Esophagus (tissue), 2 donors: ENCODE results near the gene TIGD6. TPM values are rescaled to one million over a fixed set of nuclear protein-coding genes. Genes with fewer than 3 reads are reported as not detected.
A peak's percentile ranks its signal among the peaks of the same experiment; 100 is the strongest.

ENCODE experiments used
- H3K27ac ChIP-seq, 2 donors: one replicate each; pipeline ENCODE4 v1.5.1; 2013; ENCODE audit warnings: low read depth in 2 of 2, mild to moderate bottlenecking in 2 of 2, inconsistent platforms in 1 of 2, low read length in 1 of 2, moderate library complexity in 1 of 2
- H3K27me3 ChIP-seq, 2 donors: one replicate each; pipeline ENCODE4 v1.6.1; 2013; ENCODE audit warnings: low read length in 2 of 2, control low read depth in 1 of 2, mild to moderate bottlenecking in 1 of 2; ENCODE audit not compliant: insufficient read depth in 2 of 2, control insufficient read depth in 1 of 2
- H3K36me3 ChIP-seq, 2 donors: one replicate each; pipeline ENCODE4 v1.6.1; 2013; ENCODE audit warnings: low read length in 1 of 2; ENCODE audit not compliant: control insufficient read depth in 2 of 2, insufficient read depth in 2 of 2
- H3K4me1 ChIP-seq, 2 donors: one replicate each; pipeline ENCODE4 v1.6.1; 2013; ENCODE audit warnings: low read length in 1 of 2; ENCODE audit not compliant: control insufficient read depth in 2 of 2, insufficient read depth in 2 of 2
- H3K4me3 ChIP-seq, 2 donors: one replicate each; pipeline ENCODE4 v1.5.1; 2013; ENCODE audit warnings: low read length in 2 of 2, mild to moderate bottlenecking in 2 of 2, low read depth in 1 of 2, moderate library complexity in 1 of 2
- H3K9me3 ChIP-seq, 2 donors: one replicate each; pipeline ENCODE4 v1.6.1; 2013; ENCODE audit warnings: mild to moderate bottlenecking in 2 of 2, low read depth in 1 of 2, low read length in 1 of 2, moderate library complexity in 1 of 2; ENCODE audit not compliant: control insufficient read depth in 2 of 2, insufficient read depth in 1 of 2
- WGBS, 2 donors: extraction: QIAGEN DNeasy Blood & Tissue Kit; methylation state at CpG; one replicate each; pipeline ENCODE4 v1.1.7; 2013; 5-methylcytosine and 5-hydroxymethylcytosine counted together
- polyA plus RNA-seq, 2 donors: library from polyadenylated mRNA; stranded (reverse); fragments of 200-250 nt; gene quantifications; one replicate each; pipeline ENCODE4 v1.2.3, GENCODE V29; 2013
- donor health status: healthy with polysubstance abuse.
- donor health status: Bipolar disorder and iron deficiency.

Gene TIGD6
- polyA plus RNA-seq, 2 donors, result 2.1 to 2.5 TPM

- Histone ChIP-seq H3K27ac (no peak overlapping the region), H3K4me1 (peaks cover 0 to 2% of the 10 kb centered on the region in 2 donors), H3K9me3 (no peaks in the 10 kb centered on the region), H3K27me3 (no peaks in the 10 kb centered on the region), H3K36me3 (peaks cover 10 to 13% of the 10 kb centered on the region in 2 donors), H3K4me3 (no peak overlapping the region)
- 88 to 91% methylated on average over 4 of the region's 4 CpGs for WGBS, 2 donors
These were observed 5.9 kb upstream of the TIGD6 start for GRCh38 chr5:150006318-150006717.

- WGBS, 2 donors, result 12 to 14% methylated on average over 8 of the region's 8 CpGs
- Histone ChIP-seq H3K36me3 (peaks cover 0 to 4% of the 10 kb centered on the region in 2 donors), H3K4me1 (peaks cover 2 to 6% of the 10 kb centered on the region in 2 donors), H3K4me3 (peak overlapping the region; percentile 85 to 96), H3K27ac (peak overlapping the region; percentile 81 to 97), H3K9me3 (no peaks in the 10 kb centered on the region), H3K27me3 (no peaks in the 10 kb centered on the region)
These were observed 1.4 kb upstream of the TIGD6 start for GRCh38 chr5:150001660-150002486.

GRCh38 chr5:150000990-150001659 lies 671 bp upstream of the TIGD6 start:
- Histone ChIP-seq H3K4me3 (peak overlapping the region; percentile 85 to 96), H3K9me3 (no peaks in the 10 kb centered on the region), H3K36me3 (no peaks in the 10 kb centered on the region), H3K27ac (peak overlapping the region; percentile 81 to 97), H3K4me1 (peaks cover 2 to 6% of the 10 kb centered on the region in 2 donors), H3K27me3 (no peaks in the 10 kb centered on the region)
- 0 to 1% methylated on average over 42 to 44 of the region's 44 CpGs for WGBS, 2 donors

- Histone ChIP-seq H3K4me1 (peaks cover 2 to 6% of the 10 kb centered on the region in 2 donors), H3K9me3 (no peaks in the 10 kb centered on the region), H3K4me3 (peak overlapping the region; percentile 85 to 96), H3K27ac (peak overlapping the region; percentile 81 to 97), H3K36me3 (peaks cover 6% of the 10 kb centered on the region in 2 donors), H3K27me3 (no peaks in the 10 kb centered on the region)
- 16% methylated on average over 7 of the region's 7 CpGs for WGBS, 2 donors
These were observed 593 bp downstream of the TIGD6 start for GRCh38 chr5:149999866-150000255.

GRCh38 chr5:149999359-149999758 lies 1.1 kb downstream of the TIGD6 start:
- Histone ChIP-seq H3K27ac (peak overlapping the region; percentile 70 to 81), H3K4me3 (no peak overlapping the region), H3K4me1 (peaks cover 2 to 6% of the 10 kb centered on the region in 2 donors), H3K36me3 (peaks cover 6% of the 10 kb centered on the region in 2 donors), H3K9me3 (no peaks in the 10 kb centered on the region), H3K27me3 (no peaks in the 10 kb centered on the region)
- WGBS, 2 donors, result 56 to 62% methylated on average over 3 of the region's 3 CpGs

GRCh38 chr5:149998281-149998680 lies 2.2 kb downstream of the TIGD6 start:
- H3K36me3 ChIP-seq, result peaks cover 6% of the 10 kb centered on the region in 2 donors
- H3K27ac ChIP-seq, result no peak overlapping the region
- WGBS, 2 donors, result 97% methylated on average over 3 of the region's 3 CpGs
- peaks cover 2 to 6% of the 10 kb centered on the region in 2 donors for H3K4me1 ChIP-seq
- no peaks in the 10 kb centered on the region for H3K27me3 ChIP-seq
- H3K9me3 ChIP-seq, result no peaks in the 10 kb centered on the region
- H3K4me3 ChIP-seq, result no peak overlapping the region

- Histone ChIP-seq H3K4me1 (peaks cover 2 to 6% of the 10 kb centered on the region in 2 donors), H3K36me3 (peaks cover 6% of the 10 kb centered on the region in 2 donors), H3K27me3 (no peaks in the 10 kb centered on the region), H3K27ac (no peak overlapping the region), H3K9me3 (no peaks in the 10 kb centered on the region), H3K4me3 (no peak overlapping the region)
- WGBS, 2 donors, result 87% methylated on average over 6 of the region's 6 CpGs
These were observed 4.1 kb downstream of the TIGD6 start for GRCh38 chr5:149996205-149996890.

- Histone ChIP-seq H3K4me1 (peaks cover 2 to 6% of the 10 kb centered on the region in 2 donors), H3K4me3 (no peak overlapping the region), H3K27ac (no peak overlapping the region), H3K9me3 (no peaks in the 10 kb centered on the region), H3K36me3 (peaks cover 6% of the 10 kb centered on the region in 2 donors), H3K27me3 (no peaks in the 10 kb centered on the region)
- 86 to 87% methylated on average over 14 of the region's 14 CpGs for WGBS, 2 donors
These were observed 4.9 kb downstream of the TIGD6 start for GRCh38 chr5:149995385-149996204.

- H3K36me3 ChIP-seq, result peaks cover 6% of the 10 kb centered on the region in 2 donors
- H3K4me3 ChIP-seq, result no peak overlapping the region
- 89 to 93% methylated on average over 3 of the region's 3 CpGs for WGBS, 2 donors
- no peaks in the 10 kb centered on the region for H3K9me3 ChIP-seq
- H3K27me3 ChIP-seq, result no peaks in the 10 kb centered on the region
- no peaks in the 10 kb centered on the region for H3K4me1 ChIP-seq
- H3K27ac ChIP-seq, result no peak overlapping the region
These were observed 7.0 kb downstream of the TIGD6 start for GRCh38 chr5:149993471-149993870.
